ENCODE data around the gene BPIFB1. TPM values are rescaled to one million over a fixed set of nuclear protein-coding genes. Genes with fewer than 3 reads are reported as not detected.

Gene BPIFB1
- polyA plus RNA-seq, 1 donor (not counting 4 experiments of a cell fraction or from before 2014, with no cell fraction given) = not detected

DNA sequence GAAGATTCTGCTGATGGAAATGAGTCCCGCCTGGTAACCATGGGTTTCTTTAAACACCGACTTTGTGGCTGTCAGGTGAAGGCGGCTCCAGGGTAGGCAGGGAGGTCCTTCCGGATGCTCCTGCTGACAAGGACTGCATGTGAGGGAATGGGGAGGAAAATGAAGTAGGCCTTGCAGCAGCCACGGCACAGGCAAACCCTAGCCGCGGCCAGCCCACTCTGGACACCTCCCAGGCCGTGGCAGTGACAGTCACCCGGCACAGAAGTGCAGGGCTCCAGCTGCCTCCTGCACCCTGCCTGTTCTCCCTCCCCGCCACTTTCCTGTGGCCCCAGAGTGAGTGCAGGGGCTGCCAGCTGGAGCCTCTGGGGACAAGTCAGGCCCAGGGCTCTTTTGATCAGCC lies 21.0 kb downstream of the BPIFB1 start:
- no peaks in the 10 kb centered on the region for H3K27me3 ChIP-seq (ENCODE audit: control insufficient read depth, extremely low read depth, insufficient read depth, low read length)
- H3K27ac ChIP-seq (ENCODE audit: control insufficient read depth, insufficient read depth, low read length) = no peak overlapping the region
- no peaks in the 10 kb centered on the region for H3K9me3 ChIP-seq (ENCODE audit: control insufficient read depth, low read depth, low read length)
- FAIRE-seq (no peak), DNase-seq (ENCODE audit: low read depth, low spot score) (no peak)
- H3K36me3 ChIP-seq (ENCODE audit: control insufficient read depth in 2 of 2, extremely low read depth in 1 of 2, insufficient read depth in 2 of 2, low read length in 2 of 2) = no peaks in the 10 kb centered on the region
- no peak overlapping the region for H3K4me3 ChIP-seq (ENCODE audit: control insufficient read depth in 2 of 3, extremely low read depth in 1 of 3, insufficient read depth in 2 of 3, low read depth in 1 of 3, low read length in 3 of 3)
- H3K79me2 ChIP-seq (ENCODE audit: control insufficient read depth, insufficient read depth, low read length) = no peaks in the 10 kb centered on the region
- dilution Hi-C loops (cut with MboI; ENCODE audit: extremely low pct_ligation_motif_present, low sequenced_read_pairs) = no loop called here
- no peaks in the 10 kb centered on the region for H3K4me1 ChIP-seq (ENCODE audit: control insufficient read depth, extremely low read depth, insufficient read depth, low read length)
- no peaks in the 10 kb centered on the region for H3K9me1 ChIP-seq (ENCODE audit: control insufficient read depth, extremely low read depth, insufficient read depth, low read length)
- H3K4me2 ChIP-seq (ENCODE audit: control insufficient read depth, extremely low read depth, insufficient read depth, low read depth, low read length) = no peak overlapping the region
- H3K9ac ChIP-seq (ENCODE audit: control insufficient read depth, extremely low read depth, insufficient read depth, low read length) = no peak overlapping the region
- TF ChIP-seq EZH2 (IDR thresholded peaks at IDR 0.05; ENCODE audit: low read length) = no peak
- no peaks in the 10 kb centered on the region for H4K20me1 ChIP-seq (ENCODE audit: control insufficient read depth, extremely low read depth, insufficient read depth, low read length)
- no peak overlapping the region for H2AFZ ChIP-seq (ENCODE audit: control insufficient read depth, low read length)

DNA sequence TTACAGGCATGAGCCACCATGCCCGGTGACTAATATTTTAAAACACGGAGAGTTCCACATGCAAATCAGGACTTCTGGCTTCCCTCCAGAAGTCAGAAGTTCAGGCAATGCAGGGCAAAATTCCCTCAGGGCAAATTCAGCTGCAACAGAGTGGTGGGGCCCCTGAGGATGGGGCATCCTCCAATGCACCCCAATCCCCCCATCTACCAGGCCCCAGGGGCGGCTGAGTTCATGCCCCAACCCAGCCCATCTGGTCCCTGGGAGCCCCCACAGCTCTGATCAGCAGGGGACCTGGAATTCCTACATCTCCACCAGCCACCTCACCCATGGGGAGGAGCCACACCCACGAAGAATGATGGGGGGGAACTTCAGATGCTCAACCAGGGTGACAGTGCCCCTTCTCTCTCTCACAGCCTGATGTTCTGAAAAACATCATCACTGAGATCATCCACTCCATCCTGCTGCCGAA lies 22.6 kb downstream of the BPIFB1 start:
- no peak for FAIRE-seq
- dilution Hi-C loops (cut with MboI; ENCODE audit: extremely low pct_ligation_motif_present, low sequenced_read_pairs) = no loop called here
- no peak for DNase-seq (ENCODE audit: low read depth, low spot score)
- no peaks in the 10 kb centered on the region for H3K79me2 ChIP-seq (ENCODE audit: control insufficient read depth, insufficient read depth, low read length)
- H3K4me1 ChIP-seq (ENCODE audit: control insufficient read depth, extremely low read depth, insufficient read depth, low read length) = no peaks in the 10 kb centered on the region
- H3K9me3 ChIP-seq (ENCODE audit: control insufficient read depth, low read depth, low read length) = no peaks in the 10 kb centered on the region
- no peaks in the 10 kb centered on the region for H3K27me3 ChIP-seq (ENCODE audit: control insufficient read depth, extremely low read depth, insufficient read depth, low read length)
- H3K4me3 ChIP-seq (ENCODE audit: control insufficient read depth in 2 of 3, extremely low read depth in 1 of 3, insufficient read depth in 2 of 3, low read depth in 1 of 3, low read length in 3 of 3) = no peak overlapping the region
- TF ChIP-seq EZH2 (IDR thresholded peaks at IDR 0.05; ENCODE audit: low read length) = no peak
- TF ChIP-seq, protein P1, sequence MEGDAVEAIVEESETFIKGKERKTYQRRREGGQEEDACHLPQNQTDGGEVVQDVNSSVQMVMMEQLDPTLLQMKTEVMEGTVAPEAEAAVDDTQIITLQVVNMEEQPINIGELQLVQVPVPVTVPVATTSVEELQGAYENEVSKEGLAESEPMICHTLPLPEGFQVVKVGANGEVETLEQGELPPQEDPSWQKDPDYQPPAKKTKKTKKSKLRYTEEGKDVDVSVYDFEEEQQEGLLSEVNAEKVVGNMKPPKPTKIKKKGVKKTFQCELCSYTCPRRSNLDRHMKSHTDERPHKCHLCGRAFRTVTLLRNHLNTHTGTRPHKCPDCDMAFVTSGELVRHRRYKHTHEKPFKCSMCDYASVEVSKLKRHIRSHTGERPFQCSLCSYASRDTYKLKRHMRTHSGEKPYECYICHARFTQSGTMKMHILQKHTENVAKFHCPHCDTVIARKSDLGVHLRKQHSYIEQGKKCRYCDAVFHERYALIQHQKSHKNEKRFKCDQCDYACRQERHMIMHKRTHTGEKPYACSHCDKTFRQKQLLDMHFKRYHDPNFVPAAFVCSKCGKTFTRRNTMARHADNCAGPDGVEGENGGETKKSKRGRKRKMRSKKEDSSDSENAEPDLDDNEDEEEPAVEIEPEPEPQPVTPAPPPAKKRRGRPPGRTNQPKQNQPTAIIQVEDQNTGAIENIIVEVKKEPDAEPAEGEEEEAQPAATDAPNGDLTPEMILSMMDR (optimal IDR thresholded peaks at IDR 0.05 in 1 of 3, IDR thresholded peaks at IDR 0.05 in 1 of 3, conservative IDR thresholded peaks at IDR 0.05 in 1 of 3; ENCODE audit: extremely low read depth in 1 of 3, insufficient read depth in 2 of 3, low read length in 3 of 3) = no peak
- H4K20me1 ChIP-seq (ENCODE audit: control insufficient read depth, extremely low read depth, insufficient read depth, low read length) = no peaks in the 10 kb centered on the region
- H3K27ac ChIP-seq (ENCODE audit: control insufficient read depth, insufficient read depth, low read length) = no peak overlapping the region
- no peak overlapping the region for H2AFZ ChIP-seq (ENCODE audit: control insufficient read depth, low read length)
- no peaks in the 10 kb centered on the region for H3K36me3 ChIP-seq (ENCODE audit: control insufficient read depth in 2 of 2, extremely low read depth in 1 of 2, insufficient read depth in 2 of 2, low read length in 2 of 2)
- no peak overlapping the region for H3K9ac ChIP-seq (ENCODE audit: control insufficient read depth, extremely low read depth, insufficient read depth, low read length)
- no peaks in the 10 kb centered on the region for H3K9me1 ChIP-seq (ENCODE audit: control insufficient read depth, extremely low read depth, insufficient read depth, low read length)
- no peak overlapping the region for H3K4me2 ChIP-seq (ENCODE audit: control insufficient read depth, extremely low read depth, insufficient read depth, low read depth, low read length)

DNA sequence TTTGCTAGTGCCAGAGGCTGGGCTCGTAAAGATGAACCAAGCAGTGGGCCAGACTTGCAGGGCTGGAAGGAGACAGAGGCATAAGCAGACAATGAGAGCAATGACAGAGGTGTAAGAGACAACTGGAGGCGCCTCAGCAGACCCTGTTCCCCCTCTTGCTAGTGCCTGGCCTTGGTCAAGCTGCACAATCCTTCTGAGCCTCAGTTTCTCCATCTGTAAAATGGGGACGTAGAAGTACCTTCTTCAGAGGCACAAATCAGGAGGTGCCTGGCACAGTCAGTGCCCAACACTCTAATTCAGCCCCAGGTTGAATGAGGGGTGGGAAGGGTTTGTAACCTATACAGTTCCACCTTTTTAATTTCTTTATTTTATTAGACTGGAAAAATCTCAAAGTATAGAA lies 23.2 kb downstream of the BPIFB1 start:
- Histone ChIP-seq H3K9me3 (ENCODE audit: control insufficient read depth, low read depth, low read length) (no peaks in the 10 kb centered on the region), H4K20me1 (ENCODE audit: control insufficient read depth, extremely low read depth, insufficient read depth, low read length) (no peaks in the 10 kb centered on the region), H3K4me1 (ENCODE audit: control insufficient read depth, extremely low read depth, insufficient read depth, low read length) (no peaks in the 10 kb centered on the region), H3K27me3 (ENCODE audit: control insufficient read depth, extremely low read depth, insufficient read depth, low read length) (no peaks in the 10 kb centered on the region), H3K36me3 (ENCODE audit: control insufficient read depth in 2 of 2, extremely low read depth in 1 of 2, insufficient read depth in 2 of 2, low read length in 2 of 2) (no peaks in the 10 kb centered on the region), H3K4me2 (ENCODE audit: control insufficient read depth, extremely low read depth, insufficient read depth, low read depth, low read length) (no peak overlapping the region), H3K9me1 (ENCODE audit: control insufficient read depth, extremely low read depth, insufficient read depth, low read length) (no peaks in the 10 kb centered on the region), H3K9ac (ENCODE audit: control insufficient read depth, extremely low read depth, insufficient read depth, low read length) (no peak overlapping the region), H3K79me2 (ENCODE audit: control insufficient read depth, insufficient read depth, low read length) (no peaks in the 10 kb centered on the region), H3K4me3 (ENCODE audit: control insufficient read depth in 2 of 3, extremely low read depth in 1 of 3, insufficient read depth in 2 of 3, low read depth in 1 of 3, low read length in 3 of 3) (no peak overlapping the region), H3K27ac (ENCODE audit: control insufficient read depth, insufficient read depth, low read length) (no peak overlapping the region), H2AFZ (ENCODE audit: control insufficient read depth, low read length) (no peak overlapping the region)
- TF ChIP-seq, protein P1 (optimal IDR thresholded peaks at IDR 0.05 in 1 of 3, IDR thresholded peaks at IDR 0.05 in 1 of 3, conservative IDR thresholded peaks at IDR 0.05 in 1 of 3; ENCODE audit: extremely low read depth in 1 of 3, insufficient read depth in 2 of 3, low read length in 3 of 3) = no peak
- TF ChIP-seq EZH2 (IDR thresholded peaks at IDR 0.05; ENCODE audit: low read length) = no peak
- no peak for DNase-seq (ENCODE audit: low read depth, low spot score)
- dilution Hi-C loops (cut with MboI; ENCODE audit: extremely low pct_ligation_motif_present, low sequenced_read_pairs) = no loop called here
- no peak for FAIRE-seq
